KMS-11 (cell line): Measurements from ENCODE around the gene BCL2L11.

Experiments used
- H2AFZ ChIP-seq: fragments of 200-600 bp; sonication (generic); 2 replicates; pipeline ENCODE4 v1.6.1; 2016; ENCODE audit warnings: antibody characterized with exemption, mixed run types, low read depth
- H3K27ac ChIP-seq: fragments of 200-600 bp; sonication (generic); 2 replicates; pipeline ENCODE4 v1.6.1; 2016; ENCODE audit warnings: mild to moderate bottlenecking, mixed run types
- H3K27me3 ChIP-seq: fragments of 200-600 bp; sonication (generic); 2 replicates; pipeline ENCODE4 v1.6.1; 2017; ENCODE audit warnings: mild to moderate bottlenecking, low read depth, mixed run types, moderate library complexity; ENCODE audit not compliant: insufficient read depth
- H3K36me3 ChIP-seq: fragments of 200-600 bp; sonication (generic); 2 replicates; pipeline ENCODE4 v1.6.1; 2017; ENCODE audit warnings: mild to moderate bottlenecking, mixed run types; ENCODE audit not compliant: insufficient read depth
- H3K4me1 ChIP-seq: fragments of 200-600 bp; sonication (generic); 2 replicates; pipeline ENCODE4 v1.6.1; 2016; ENCODE audit warnings: mild to moderate bottlenecking, low read depth, mixed run types; ENCODE audit not compliant: poor library complexity, severe bottlenecking
- H3K4me2 ChIP-seq: fragments of 200-600 bp; sonication (generic); 2 replicates; pipeline ENCODE4 v1.7.0; 2016; ENCODE audit warnings: mild to moderate bottlenecking, mixed run types
- H3K4me3 ChIP-seq: fragments of 200-600 bp; sonication (generic); IDR thresholded peaks from 2 replicates; pipeline ENCODE4 v1.6.1; 2017; ENCODE audit warnings: low read depth, low read length, mixed read lengths; ENCODE audit not compliant: insufficient read depth
- H3K79me2 ChIP-seq: fragments of 200-600 bp; sonication (generic); 2 replicates; pipeline ENCODE4 v1.6.1; 2016; ENCODE audit warnings: low read depth, mixed run types; ENCODE audit not compliant: insufficient read depth
- H3K9ac ChIP-seq: fragments of 200-600 bp; sonication (generic); 2 replicates; pipeline ENCODE4 v1.6.1; 2016; ENCODE audit warnings: mild to moderate bottlenecking, mixed run types
- H4K20me1 ChIP-seq: fragments of 200-600 bp; sonication (generic); 2 replicates; pipeline ENCODE4 v1.6.1; 2016; ENCODE audit warnings: mild to moderate bottlenecking, mixed run types; ENCODE audit not compliant: insufficient read depth
- CTCF ChIP-seq: fragments of 200-600 bp; sonication (generic); conservative IDR thresholded peaks from 2 replicates; pipeline ENCODE4 v1.6.1; 2017; ENCODE audit warnings: low read depth, mild to moderate bottlenecking, antibody characterized with exemption, low read length, moderate library complexity, mixed read lengths

The BCL2L11 gene

GRCh38 chr2:111149882-111150455, 29.3 kb downstream of the BCL2L11 start:
- H3K9ac ChIP-seq: no peak overlapping the region
- H3K27ac ChIP-seq: no peak overlapping the region
- H3K4me2 ChIP-seq: no peak overlapping the region
- no peaks in the 10 kb centered on the region for H3K27me3 ChIP-seq
- H3K4me3 ChIP-seq: no peak overlapping the region
- H3K4me1 ChIP-seq: peaks cover 88% of the 10 kb centered on the region
- H4K20me1 ChIP-seq: peaks cover 5% of the 10 kb centered on the region; the same call in 1 of the 2 replicates
- H2AFZ ChIP-seq: no peak overlapping the region
- H3K79me2 ChIP-seq: peaks cover 74% of the 10 kb centered on the region; the same call in 1 of the 2 replicates
- no peaks in the 10 kb centered on the region; the same call in 1 of the 2 replicates for H3K36me3 ChIP-seq
- no peak for TF ChIP-seq CTCF

GRCh38 chr2:111154758-111155157, 34.0 kb downstream of the BCL2L11 start:
- Histone ChIP-seq H3K27ac (no peak overlapping the region; the same call in 1 of the 2 replicates), H3K36me3 (no peaks in the 10 kb centered on the region; the same call in 1 of the 2 replicates), H3K4me1 (peaks cover 88% of the 10 kb centered on the region), H2AFZ (no peak overlapping the region), H3K4me2 (no peak overlapping the region), H3K79me2 (peaks cover 45% of the 10 kb centered on the region; the same call in 1 of the 2 replicates), H3K27me3 (no peaks in the 10 kb centered on the region), H3K9ac (no peak overlapping the region), H3K4me3 (no peak overlapping the region), H4K20me1 (no peaks in the 10 kb centered on the region)
- no peak for TF ChIP-seq CTCF

- H3K36me3 ChIP-seq: no peaks in the 10 kb centered on the region; the same call in 1 of the 2 replicates
- no peak overlapping the region for H2AFZ ChIP-seq
- TF ChIP-seq CTCF: no peak
- no peak overlapping the region for H3K9ac ChIP-seq
- no peak overlapping the region for H3K4me3 ChIP-seq
- peak overlapping the region; percentile 93; the same call in 1 of the 2 replicates for H3K27ac ChIP-seq
- peaks cover 93% of the 10 kb centered on the region for H3K4me1 ChIP-seq
- peak overlapping the region; percentile 67 for H3K4me2 ChIP-seq
- no peaks in the 10 kb centered on the region for H4K20me1 ChIP-seq
- H3K27me3 ChIP-seq: no peaks in the 10 kb centered on the region
- H3K79me2 ChIP-seq: peaks cover 40% of the 10 kb centered on the region; the same call in 1 of the 2 replicates
Observed at GRCh38 chr2:111155610-111156009, 34.9 kb downstream of the BCL2L11 start.

GRCh38 chr2:111156529-111156928, 35.8 kb downstream of the BCL2L11 start:
- no peaks in the 10 kb centered on the region for H4K20me1 ChIP-seq
- H2AFZ ChIP-seq: no peak overlapping the region
- TF ChIP-seq CTCF: no peak
- peak overlapping the region; percentile 93 for H3K27ac ChIP-seq
- peak overlapping the region; percentile 6; the same call in 1 of the 2 replicates for H3K9ac ChIP-seq
- H3K79me2 ChIP-seq: peaks cover 33% of the 10 kb centered on the region; the same call in 1 of the 2 replicates
- no peak overlapping the region for H3K4me3 ChIP-seq
- H3K4me2 ChIP-seq: peak overlapping the region; percentile 67
- peaks cover 92% of the 10 kb centered on the region for H3K4me1 ChIP-seq
- no peaks in the 10 kb centered on the region for H3K27me3 ChIP-seq
- no peaks in the 10 kb centered on the region; the same call in 1 of the 2 replicates for H3K36me3 ChIP-seq
